Smooth muscle cell (in vitro differentiated cells): ENCODE results near the gene CAMTA1. TPM values are rescaled to one million over a fixed set of nuclear protein-coding genes. Genes with fewer than 3 reads are reported as not detected.
"Not testable (repeated sequence)": the region's sequence is repeated elsewhere in the genome, so short reads cannot be mapped to it uniquely, and the experiment has no call there.

Source experiments
- DNase-seq: peaks from one replicate; lab custom pipeline; 2025; ENCODE audit not compliant: unreplicated experiment; lab: John Stamatoyannopoulos, UW
- H2AFZ ChIP-seq: fragments of 200-600 bp; sonication (generic); 2 replicates; pipeline ENCODE4 v1.6.0; 2016; ENCODE audit warnings: antibody characterized with exemption, low read depth, mild to moderate bottlenecking
- H3F3A ChIP-seq: fragments of 200-600 bp; sonication (generic); 2 replicates; pipeline ENCODE4 v1.6.0; 2017; ENCODE audit warnings: antibody characterized with exemption, low read depth
- H3K27ac ChIP-seq: fragments of 200-600 bp; sonication (generic); 2 replicates; pipeline ENCODE4 v1.5.1; 2016; ENCODE audit warnings: low read depth, mild to moderate bottlenecking
- H3K27me3 ChIP-seq: fragments of 200-600 bp; sonication (generic); 2 replicates; pipeline ENCODE4 v1.6.1; 2016; ENCODE audit warnings: low read depth, mild to moderate bottlenecking
- H3K36me3 ChIP-seq: fragments of 200-600 bp; sonication (generic); 2 replicates; pipeline ENCODE4 v1.5.1; 2016; ENCODE audit warnings: low read depth
- H3K4me1 ChIP-seq: fragments of 200-600 bp; sonication (generic); 2 replicates; pipeline ENCODE4 v1.5.1; 2016; ENCODE audit warnings: low read depth
- H3K4me2 ChIP-seq: fragments of 200-600 bp; sonication (generic); 2 replicates; pipeline ENCODE4 v1.6.0; 2016; ENCODE audit warnings: mild to moderate bottlenecking
- H3K4me3 ChIP-seq: fragments of 200-600 bp; sonication (generic); 2 replicates; pipeline ENCODE4 v1.5.1; 2016; ENCODE audit warnings: mild to moderate bottlenecking
- H3K79me2 ChIP-seq: fragments of 200-600 bp; sonication (generic); 2 replicates; pipeline ENCODE4 v1.6.0; 2016; ENCODE audit warnings: low read depth, mild to moderate bottlenecking
- H3K9ac ChIP-seq: fragments of 200-600 bp; sonication (generic); 2 replicates; pipeline ENCODE4 v1.6.0; 2016; ENCODE audit warnings: low read depth
- H3K9me3 ChIP-seq: fragments of 200-600 bp; sonication (generic); replicated peaks from 2 replicates; pipeline ENCODE4 v1.5.1; 2016; ENCODE audit warnings: low read depth
- H4K20me1 ChIP-seq: fragments of 200-600 bp; sonication (generic); 2 replicates; pipeline ENCODE4 v1.6.0; 2016; ENCODE audit warnings: low read depth
- CTCF ChIP-seq: fragments of 200-600 bp; sonication (generic); IDR thresholded peaks from 2 replicates; pipeline ENCODE4 v1.5.1; 2017; ENCODE audit warnings: borderline replicate concordance, mild to moderate bottlenecking, antibody characterized with exemption; ENCODE audit not compliant: insufficient read depth, poor library complexity, severe bottlenecking
- WGBS: methylation state at CpG from one replicate; pipeline ENCODE4 v1.1.7; 2016; ENCODE audit warnings: low lambda C conversion rate; 5-methylcytosine and 5-hydroxymethylcytosine counted together
- polyA plus RNA-seq: library from polyadenylated mRNA; unstranded; fragments of >200 nt; fragmentation: Nextera tagmentation; extraction: Ambion mirVana; gene quantifications from 2 replicates; pipeline ENCODE4 v1.2.1, GENCODE V29; 2016
- total RNA-seq: library from RNA; depleted of rRNA; stranded (reverse); fragments of >200 nt; gene quantifications from 2 replicates; pipeline ENCODE4 v1.2.3, GENCODE V29; 2014

The CAMTA1 gene
- total and polyA plus RNA-seq, 2 experiments from 2014 or later, result 139 to 145 TPM

GRCh38 chr1:7690076-7690475 lies 904.8 kb downstream of the CAMTA1 start:
- Histone ChIP-seq H3K79me2 (no peaks in the 10 kb centered on the region), H3K4me2 (no peak overlapping the region), H4K20me1 (no peaks in the 10 kb centered on the region), H3K4me3 (no peak overlapping the region), H3K36me3 (no peaks in the 10 kb centered on the region), H3K27ac (no peak overlapping the region), H3K4me1 (no peaks in the 10 kb centered on the region), H3F3A (no peaks in the 10 kb centered on the region), H3K27me3 (peaks cover 3% of the 10 kb centered on the region), H2AFZ (no peak overlapping the region), H3K9ac (no peak overlapping the region), H3K9me3 (no peaks in the 10 kb centered on the region)
- no peak for TF ChIP-seq CTCF
- no peak for DNase-seq
- 91% methylated on average over 10 of the region's 10 CpGs for WGBS

GRCh38 chr1:7690496-7691182 lies 905.4 kb downstream of the CAMTA1 start:
- DNase-seq, result no peak
- Histone ChIP-seq H3K4me1 (no peaks in the 10 kb centered on the region), H4K20me1 (no peaks in the 10 kb centered on the region), H3K9me3 (no peaks in the 10 kb centered on the region), H3K4me3 (no peak overlapping the region), H3K79me2 (no peaks in the 10 kb centered on the region), H3K27me3 (peaks cover 3% of the 10 kb centered on the region), H2AFZ (no peak overlapping the region), H3F3A (no peaks in the 10 kb centered on the region), H3K27ac (no peak overlapping the region), H3K36me3 (no peaks in the 10 kb centered on the region), H3K9ac (no peak overlapping the region), H3K4me2 (no peak overlapping the region)
- TF ChIP-seq CTCF, result no peak
- WGBS, result 87% methylated on average over 17 of the region's 17 CpGs

GRCh38 chr1:7691576-7691975 lies 906.3 kb downstream of the CAMTA1 start:
- H2AFZ ChIP-seq, result no peak overlapping the region
- H3F3A ChIP-seq, result no peaks in the 10 kb centered on the region
- H3K4me1 ChIP-seq, result no peaks in the 10 kb centered on the region
- DNase-seq, result no peak
- H3K79me2 ChIP-seq, result no peaks in the 10 kb centered on the region
- TF ChIP-seq CTCF, result no peak
- H3K9ac ChIP-seq, result no peak overlapping the region
- H3K27me3 ChIP-seq, result peaks cover 3% of the 10 kb centered on the region
- H3K4me3 ChIP-seq, result no peak overlapping the region
- no peak overlapping the region for H3K27ac ChIP-seq
- H3K36me3 ChIP-seq, result no peaks in the 10 kb centered on the region
- 93% methylated on average over 3 of the region's 3 CpGs for WGBS
- no peaks in the 10 kb centered on the region for H4K20me1 ChIP-seq
- no peak overlapping the region for H3K4me2 ChIP-seq
- H3K9me3 ChIP-seq, result no peaks in the 10 kb centered on the region

- Histone ChIP-seq H2AFZ (no peak overlapping the region), H3K9ac (no peak overlapping the region), H3K4me3 (no peak overlapping the region), H3F3A (no peaks in the 10 kb centered on the region), H3K4me2 (no peak overlapping the region), H3K4me1 (no peaks in the 10 kb centered on the region), H4K20me1 (no peaks in the 10 kb centered on the region), H3K27me3 (peaks cover 3% of the 10 kb centered on the region), H3K79me2 (no peaks in the 10 kb centered on the region), H3K9me3 (no peaks in the 10 kb centered on the region), H3K36me3 (no peaks in the 10 kb centered on the region), H3K27ac (no peak overlapping the region)
- 96% methylated on average over 3 of the region's 3 CpGs for WGBS
- no peak for DNase-seq
- no peak for TF ChIP-seq CTCF
Measured at GRCh38 chr1:7692005-7692404, 906.8 kb downstream of the CAMTA1 start.

- H3K9ac ChIP-seq, H3K79me2 ChIP-seq, H3K27me3 ChIP-seq, H3K4me3 ChIP-seq, H3K4me2 ChIP-seq, H4K20me1 ChIP-seq, H3K36me3 ChIP-seq, H3K9me3 ChIP-seq, DNase-seq, H2AFZ ChIP-seq, H3F3A ChIP-seq, H3K4me1 ChIP-seq, H3K27ac ChIP-seq: not testable (repeated sequence)
- 85% methylated on average over 5 of the region's 5 CpGs for WGBS
Measured at GRCh38 chr1:7693037-7693436, 907.8 kb downstream of the CAMTA1 start.
